AG04450 (cell line): ENCODE data around the gene DYRK3. TPM values are rescaled to one million over a fixed set of nuclear protein-coding genes. Genes with fewer than 3 reads are reported as not detected.

Source experiments
- CTCF ChIA-PET: fragments of 300-600, 350-600 bp; formaldehyde crosslinking; extraction: SDS; loops from one replicate; lab custom pipeline; 2022; ENCODE audit warnings: antibody characterized with exemption, inconsistent platforms; lab: Charles Lee
- POLR2A ChIA-PET: fragments of 350-600 bp; formaldehyde crosslinking; extraction: SDS; loops from one replicate; lab custom pipeline; 2021; ENCODE audit warnings: antibody characterized with exemption, inconsistent platforms; lab: Yijun Ruan, JAX
- DNase-seq: peaks from one replicate; pipeline ENCODE4 v3.0.0-alpha.2; 2011; ENCODE audit warnings: low read depth, low spot score
- H3K27ac ChIP-seq: one replicate; pipeline ENCODE4 v1.5.1; 2012; ENCODE audit warnings: low read depth, low read length, control low read depth
- H3K27me3 ChIP-seq: one replicate; pipeline ENCODE4 v1.6.0; 2012; ENCODE audit warnings: low read length; ENCODE audit not compliant: control insufficient read depth, insufficient read depth
- H3K4me3 ChIP-seq: 2 replicates; pipeline ENCODE4 v1.5.1; 2011; ENCODE audit warnings: mild to moderate bottlenecking, low read depth, low read length, control low read depth
- H3K9me3 ChIP-seq: 2 replicates; pipeline ENCODE4 v1.5.1; 2012; ENCODE audit warnings: low read length; ENCODE audit not compliant: control insufficient read depth, insufficient read depth
- polyA plus RNA-seq: library from polyadenylated mRNA; depleted of rRNA; stranded (reverse); fragments of >200 nt; gene quantifications from 2 replicates; pipeline ENCODE4 v1.2.3, GENCODE V29; 2011
- TF ChIP-seq, protein P1 (sequence below): IDR thresholded peaks from 2 replicates; pipeline ENCODE4 v1.5.1; 2011; ENCODE audit warnings: low read depth, low read length, control low read depth, inconsistent platforms

The DYRK3 gene
- polyA plus RNA-seq, 1 experiment = 13.4 TPM

DNA sequence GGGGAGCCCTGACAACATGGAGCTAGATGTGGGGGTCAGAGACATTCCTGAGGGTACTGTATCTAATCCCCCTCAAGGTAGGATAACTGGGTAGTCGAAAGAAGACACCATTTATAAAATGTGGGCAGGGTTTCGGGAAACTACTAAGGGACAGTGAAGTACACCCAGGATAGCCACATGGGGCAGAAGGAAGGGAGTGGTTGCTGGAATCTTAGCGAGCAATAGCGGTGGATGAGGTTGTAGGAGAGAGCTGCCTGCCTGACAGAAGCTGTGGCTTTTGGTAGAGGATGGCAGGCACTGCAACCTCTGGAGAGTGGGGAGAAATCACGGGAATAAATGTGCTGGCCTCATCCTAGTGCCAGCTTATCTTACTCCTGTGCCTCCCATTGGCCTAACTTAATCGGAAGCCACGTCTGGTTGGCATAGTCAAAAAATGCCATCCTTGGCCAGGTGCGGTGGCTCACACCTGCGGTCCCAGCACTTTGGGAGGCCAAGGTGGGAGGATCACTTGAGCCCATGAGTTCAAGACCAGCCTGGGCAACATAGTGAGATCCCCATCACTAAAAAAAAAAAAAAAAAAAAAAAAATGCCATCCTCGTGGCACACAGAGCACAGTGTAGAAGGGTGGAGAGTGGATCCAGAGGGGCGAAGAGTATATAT lies 26.0 kb downstream of the DYRK3 start:
- ChIA-PET CTCF (interaction anchor here (1.1 to 11.0 kb wide), 5 partner anchors 26 to 171 kb away, joined by 3 to 202 read pairs (median 104); partner anchors contain the start of genes DYRK3 and EIF2D), POLR2A (no interaction called here)
- H3K27me3 ChIP-seq = peaks cover 14% of the 10 kb centered on the region
- no peak overlapping the region for H3K4me3 ChIP-seq
- no peak for DNase-seq
- no peaks in the 10 kb centered on the region; the same call in 1 of the 2 replicates for H3K9me3 ChIP-seq
- TF ChIP-seq, protein P1, sequence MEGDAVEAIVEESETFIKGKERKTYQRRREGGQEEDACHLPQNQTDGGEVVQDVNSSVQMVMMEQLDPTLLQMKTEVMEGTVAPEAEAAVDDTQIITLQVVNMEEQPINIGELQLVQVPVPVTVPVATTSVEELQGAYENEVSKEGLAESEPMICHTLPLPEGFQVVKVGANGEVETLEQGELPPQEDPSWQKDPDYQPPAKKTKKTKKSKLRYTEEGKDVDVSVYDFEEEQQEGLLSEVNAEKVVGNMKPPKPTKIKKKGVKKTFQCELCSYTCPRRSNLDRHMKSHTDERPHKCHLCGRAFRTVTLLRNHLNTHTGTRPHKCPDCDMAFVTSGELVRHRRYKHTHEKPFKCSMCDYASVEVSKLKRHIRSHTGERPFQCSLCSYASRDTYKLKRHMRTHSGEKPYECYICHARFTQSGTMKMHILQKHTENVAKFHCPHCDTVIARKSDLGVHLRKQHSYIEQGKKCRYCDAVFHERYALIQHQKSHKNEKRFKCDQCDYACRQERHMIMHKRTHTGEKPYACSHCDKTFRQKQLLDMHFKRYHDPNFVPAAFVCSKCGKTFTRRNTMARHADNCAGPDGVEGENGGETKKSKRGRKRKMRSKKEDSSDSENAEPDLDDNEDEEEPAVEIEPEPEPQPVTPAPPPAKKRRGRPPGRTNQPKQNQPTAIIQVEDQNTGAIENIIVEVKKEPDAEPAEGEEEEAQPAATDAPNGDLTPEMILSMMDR = no peak
- no peak overlapping the region for H3K27ac ChIP-seq

DNA sequence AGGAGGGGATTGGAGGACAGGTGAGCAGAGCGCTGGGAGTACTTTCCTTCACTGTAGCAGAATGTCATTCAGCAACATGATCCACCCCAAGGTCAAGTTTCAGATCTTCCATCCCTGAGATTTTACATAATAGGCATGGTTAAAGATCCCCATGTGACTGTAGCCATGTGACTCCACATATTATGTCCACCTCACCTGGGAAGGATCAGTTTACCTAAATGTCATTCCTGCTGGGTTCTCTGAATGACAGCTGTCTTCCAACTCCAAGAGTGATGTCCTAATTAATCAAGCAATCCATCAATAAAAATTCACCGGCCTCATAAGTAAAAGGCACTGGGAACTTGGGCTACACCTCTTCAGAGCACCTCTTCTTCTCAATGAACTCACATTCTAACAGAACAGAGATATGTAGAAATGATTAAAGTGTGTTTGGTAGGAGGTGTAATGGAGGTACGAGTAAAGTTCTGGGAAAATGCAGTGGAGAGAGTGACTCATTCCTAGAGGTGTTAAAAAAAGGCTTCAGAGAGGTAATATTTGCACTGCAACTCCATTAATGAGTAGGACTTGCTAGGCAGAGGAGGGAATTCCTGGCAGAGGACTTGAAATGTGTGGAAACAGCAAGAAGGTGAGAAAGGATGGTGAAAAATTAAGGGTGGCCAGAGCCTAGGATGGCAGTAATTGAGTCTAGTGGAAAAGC lies 27.2 kb downstream of the DYRK3 start:
- H3K27me3 ChIP-seq = peaks cover 14% of the 10 kb centered on the region
- DNase-seq = no peak
- no peak overlapping the region for H3K27ac ChIP-seq
- H3K9me3 ChIP-seq = no peaks in the 10 kb centered on the region; the same call in 1 of the 2 replicates
- no peak overlapping the region for H3K4me3 ChIP-seq
- ChIA-PET CTCF (interaction anchor here (0.7 to 11.0 kb wide), 29 partner anchors 8 to 250 kb away, joined by 3 to 202 read pairs (median 13); partner anchors contain the start of genes DYRK3 and EIF2D), POLR2A (interaction anchor here (2.0 kb wide), 1 partner anchor 27 kb away, joined by 17 read pairs; the partner anchor contains the start of gene DYRK3)
- TF ChIP-seq, protein P1 = no peak

DNA sequence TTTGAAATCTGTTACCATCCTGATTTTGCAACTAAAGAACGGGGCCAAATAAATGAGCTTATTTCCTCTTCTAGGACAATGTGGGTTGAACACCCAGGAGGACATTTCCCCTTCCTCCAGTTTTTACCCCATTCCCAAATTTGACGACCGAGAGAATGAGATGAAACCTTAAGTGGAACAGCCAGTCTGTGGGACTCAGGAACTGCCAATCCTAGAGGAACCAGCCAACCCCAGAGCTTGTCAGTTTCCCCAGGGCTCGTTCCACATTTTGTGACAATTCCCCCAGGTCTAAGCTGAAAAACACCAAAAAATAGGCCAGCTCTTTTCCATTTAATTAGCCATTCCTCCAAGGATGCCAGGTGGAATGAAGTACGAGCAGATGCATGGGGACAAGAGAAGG lies 28.0 kb downstream of the DYRK3 start:
- POLR2A ChIA-PET = interaction anchor here (0.7 to 2.0 kb wide), 2 partner anchors 11 to 28 kb away, joined by 3 to 17 read pairs; partner anchors contain the start of gene DYRK3
- H3K4me3 ChIP-seq = no peak overlapping the region

DNA sequence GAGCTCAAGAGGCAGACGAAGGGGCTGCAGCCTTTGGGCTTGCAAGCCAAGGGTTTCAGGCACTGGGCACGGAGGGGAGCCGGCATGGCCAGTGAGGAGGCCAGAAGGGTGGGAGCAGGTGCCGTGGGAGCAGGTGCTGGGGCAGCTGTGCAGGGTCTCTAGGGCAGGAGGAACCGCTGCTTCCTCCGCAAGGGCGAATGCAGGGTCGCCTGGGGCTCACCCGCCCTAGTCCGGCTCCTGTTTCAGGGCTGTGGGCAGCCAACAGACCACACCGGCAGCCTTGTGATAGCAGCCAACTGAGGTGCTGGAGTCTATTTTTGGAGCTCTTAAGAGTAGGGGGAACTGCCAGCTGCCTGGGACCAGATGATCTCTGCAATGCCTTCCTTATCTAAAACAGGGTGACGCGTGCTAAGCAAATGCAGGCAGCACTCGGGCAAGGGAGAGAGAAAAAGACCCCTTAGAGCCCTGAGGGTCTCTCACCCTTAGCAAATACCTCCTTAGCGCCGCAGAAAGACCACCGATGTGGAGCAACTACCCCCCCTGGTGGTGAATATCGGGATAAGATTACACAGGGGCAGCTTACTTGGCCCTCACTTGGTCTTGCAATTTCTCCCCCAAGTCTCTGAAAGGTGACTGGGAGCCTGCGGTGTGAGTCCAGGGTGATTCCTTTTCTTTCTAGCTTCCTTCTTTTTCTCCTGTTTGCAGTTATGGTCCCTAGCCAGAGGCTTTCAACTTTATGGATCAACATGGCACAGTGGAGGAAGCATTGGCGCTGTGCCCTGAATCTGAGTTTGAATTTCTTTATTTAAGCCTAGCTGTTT lies 28.7 kb downstream of the DYRK3 start:
- peaks cover 14% of the 10 kb centered on the region for H3K27me3 ChIP-seq
- H3K4me3 ChIP-seq = peak overlapping the region; percentile 31; the same call in 1 of the 2 replicates
- POLR2A ChIA-PET = interaction anchor here (0.7 to 2.0 kb wide), 2 partner anchors 11 to 29 kb away, joined by 3 to 17 read pairs; partner anchors contain the start of gene DYRK3
- CTCF ChIA-PET = interaction anchor here (0.5 to 11.0 kb wide), 58 partner anchors 9 to 426 kb away, joined by 3 to 202 read pairs (median 5); partner anchors contain the start of genes DYRK3, EIF2D and IL10
- DNase-seq = peak; percentile 29
- H3K9me3 ChIP-seq = no peaks in the 10 kb centered on the region
- no peak overlapping the region for H3K27ac ChIP-seq
- TF ChIP-seq, protein P1 = peak; percentile 82

More for the DNA sequence above, 28.0 kb downstream of the DYRK3 start:
- Histone ChIP-seq H3K9me3 (no peaks in the 10 kb centered on the region; the same call in 1 of the 2 replicates), H3K27ac (no peak overlapping the region), H3K27me3 (peaks cover 14% of the 10 kb centered on the region)
- TF ChIP-seq, protein P1 = no peak
- CTCF ChIA-PET = interaction anchor here (0.5 to 11.0 kb wide), 55 partner anchors 9 to 427 kb away, joined by 3 to 202 read pairs (median 5); partner anchors contain the start of genes DYRK3, EIF2D and IL10
- no peak for DNase-seq
